ENCODE results near the gene ALDH6A1. TPM values are rescaled to one million over a fixed set of nuclear protein-coding genes. Genes with fewer than 3 reads are reported as not detected.
A peak's percentile ranks its signal among the peaks of the same experiment; 100 is the strongest.
"Not testable (repeated sequence)": the region's sequence is repeated elsewhere in the genome, so short reads cannot be mapped to it uniquely, and the experiment has no call there.

Gene ALDH6A1
- 10 to 100 TPM; 20.9 to 28.9 TPM for total RNA-seq

- peak; percentile 89 to 91 for ATAC-seq
- Mint-ChIP-seq H3K27ac (peak within 1 kb of the TSS; percentile 99 to 100), H3K9me3 (peaks cover 0 to 4% of the 10 kb centered on the region in 2 donors), H3K36me3 (peaks cover 7 to 10% of the 10 kb centered on the region in 2 donors)
- DNase-seq (ENCODE audit: low spot score in 2 of 2): peak; percentile 98 to 99
Observed at GRCh38 chr14:74084277-74085046, at the start of gene ALDH6A1, which contains the start of gene LIN52. ALDH6A1 (minus strand) TSS chr14:74084453; CDS start chr14:74084394, 59 bp downstream. LIN52 (plus strand) TSS chr14:74084956; CDS start chr14:74084975, 19 bp downstream.

DNA sequence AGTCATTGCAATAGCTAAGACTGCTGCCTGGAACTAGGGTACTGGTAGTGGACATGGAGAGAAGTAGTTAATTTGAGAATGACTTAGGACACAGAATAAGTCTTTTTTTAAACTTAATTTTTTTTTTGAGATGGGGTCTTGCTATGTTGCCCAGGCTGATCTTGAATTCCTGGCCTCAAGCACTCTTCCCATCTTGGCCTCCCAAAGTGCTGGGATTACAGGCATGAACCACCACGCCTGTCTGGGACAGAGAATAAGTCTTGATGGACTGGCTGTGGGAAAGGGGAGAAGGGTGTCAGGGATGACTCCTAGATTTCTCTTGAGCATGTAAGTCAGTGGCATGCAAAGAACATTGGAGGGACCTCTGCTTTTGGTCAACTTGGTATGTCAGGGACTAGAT lies 43.4 kb upstream of the ALDH6A1 start:
- H3K9me3 Mint-ChIP-seq: no peaks in the 10 kb centered on the region
- DNase-seq (ENCODE audit: low spot score in 2 of 2): no peak
- H3K27ac Mint-ChIP-seq: no peak overlapping the region
- peaks cover 5 to 9% of the 10 kb centered on the region in 2 donors for H3K36me3 Mint-ChIP-seq
- no peak for ATAC-seq

DNA sequence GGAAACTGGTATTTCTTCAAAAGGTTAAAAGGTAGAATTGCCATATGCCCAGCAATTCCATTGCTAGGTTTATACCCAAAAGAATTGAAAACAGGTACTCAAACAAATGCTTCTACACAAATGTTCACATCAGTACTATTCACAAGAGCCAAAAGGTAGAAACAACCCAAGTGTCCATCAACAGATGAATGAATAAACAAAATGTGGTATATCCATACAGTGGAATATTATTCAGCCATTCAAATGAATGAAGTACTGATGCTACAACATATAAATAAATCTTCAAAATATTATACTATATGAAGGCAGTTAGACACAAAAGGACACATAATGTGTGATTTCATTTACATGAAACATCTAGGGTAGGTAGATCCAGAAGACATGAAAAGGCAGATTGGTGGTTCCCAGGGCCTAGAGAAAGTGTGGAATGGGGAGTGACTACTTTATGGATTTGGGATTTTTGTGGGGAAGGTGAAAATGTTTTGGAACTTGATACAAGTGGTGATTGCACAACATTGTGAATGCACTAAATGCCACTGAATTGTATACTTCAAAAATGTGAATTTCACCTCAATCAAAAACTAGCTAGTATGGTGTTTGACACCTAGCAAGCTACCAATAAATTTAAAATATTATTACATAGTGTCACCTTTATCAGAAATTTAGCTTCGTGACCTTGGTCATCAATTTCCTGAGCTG lies 42.2 kb upstream of the ALDH6A1 start:
- Mint-ChIP-seq H3K9me3 (no peaks in the 10 kb centered on the region), H3K27ac (no peak overlapping the region), H3K36me3 (peaks cover 5 to 9% of the 10 kb centered on the region in 2 donors)
- no peak for DNase-seq (ENCODE audit: low spot score in 2 of 2)
- ATAC-seq: no peak

DNA sequence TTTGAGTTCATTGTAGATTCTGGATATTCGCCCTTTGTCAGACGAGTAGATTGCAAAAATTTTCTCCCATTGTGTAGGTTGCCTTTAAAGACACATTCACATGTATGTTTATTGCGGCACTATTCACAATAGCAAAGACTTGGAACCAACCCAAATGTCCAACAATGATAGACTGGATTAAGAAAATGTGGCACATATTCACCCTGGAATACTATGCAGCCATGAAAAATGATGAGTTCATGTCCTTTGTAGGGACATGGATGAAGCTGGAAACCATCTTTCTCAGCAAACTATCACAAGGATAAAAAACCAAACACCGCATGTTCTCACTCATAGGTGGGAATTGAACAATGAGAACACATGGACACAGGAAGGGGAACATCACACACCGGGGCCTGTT lies 41.2 kb upstream of the ALDH6A1 start:
- H3K27ac Mint-ChIP-seq; DNase-seq (ENCODE audit: low spot score in 2 of 2); H3K36me3 Mint-ChIP-seq; ATAC-seq; H3K9me3 Mint-ChIP-seq: not testable (repeated sequence)

GRCh38 chr14:74111395-74112216 lies 27.4 kb upstream of the ALDH6A1 start:
- DNase-seq (ENCODE audit: low spot score in 2 of 2); H3K9me3 Mint-ChIP-seq: not testable (repeated sequence)
- peak; percentile 45 to 55 for ATAC-seq

GRCh38 chr14:74109369-74109768 lies 25.1 kb upstream of the ALDH6A1 start:
- H3K9me3 Mint-ChIP-seq: no peaks in the 10 kb centered on the region
- H3K27ac Mint-ChIP-seq: no peak overlapping the region
- peaks cover 0 to 4% of the 10 kb centered on the region in 2 donors for H3K36me3 Mint-ChIP-seq
- DNase-seq (ENCODE audit: low spot score in 2 of 2) (no peak), ATAC-seq (no peak)

More at GRCh38 chr14:74111395-74112216, 27.4 kb upstream of the ALDH6A1 start:
- not testable (repeated sequence) for H3K27ac Mint-ChIP-seq, H3K36me3 Mint-ChIP-seq

GRCh38 chr14:74105381-74105780 lies 21.1 kb upstream of the ALDH6A1 start:
- no peak for ATAC-seq
- H3K36me3 Mint-ChIP-seq: peaks cover 4 to 6% of the 10 kb centered on the region in 2 donors
- no peak for DNase-seq (ENCODE audit: low spot score in 2 of 2)
- H3K27ac Mint-ChIP-seq: peak overlapping the region in 1 of 2 donors; percentile 36
- H3K9me3 Mint-ChIP-seq: no peaks in the 10 kb centered on the region

- H3K27ac Mint-ChIP-seq: no peak overlapping the region
- ATAC-seq (no peak), DNase-seq (ENCODE audit: low spot score in 2 of 2) (no peak)
- H3K36me3 Mint-ChIP-seq: peaks cover 7 to 10% of the 10 kb centered on the region in 2 donors
- peaks cover 0 to 4% of the 10 kb centered on the region in 2 donors for H3K9me3 Mint-ChIP-seq
Observed at GRCh38 chr14:74089251-74090020, 5.2 kb upstream of the ALDH6A1 start.

DNA sequence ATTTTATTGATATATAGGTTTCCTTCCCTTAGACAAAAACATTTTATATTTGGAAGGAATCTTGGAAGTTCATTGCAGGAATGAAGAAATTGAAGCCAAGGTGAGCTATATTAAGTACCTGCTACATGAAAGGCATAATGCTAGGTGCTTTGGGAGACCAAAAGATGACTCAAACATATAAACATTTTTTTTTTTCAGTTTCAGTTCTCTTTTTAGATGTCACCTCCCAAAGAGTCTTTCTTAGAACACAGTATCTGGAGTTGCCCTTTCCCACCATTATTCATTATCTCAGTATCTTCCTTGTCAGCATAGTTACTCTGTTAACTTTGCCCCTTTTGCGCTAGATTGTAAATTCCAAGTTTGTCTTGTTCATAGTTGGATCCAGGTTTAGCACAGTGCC lies 1.6 kb upstream of the ALDH6A1 start:
- DNase-seq (ENCODE audit: low spot score in 2 of 2) (no peak), ATAC-seq (peak; percentile 24 to 27)
- H3K9me3 Mint-ChIP-seq: peaks cover 0 to 4% of the 10 kb centered on the region in 2 donors

GRCh38 chr14:74085047-74085637 lies 889 bp upstream of the ALDH6A1 start:
- peak; percentile 47 to 67 for DNase-seq (ENCODE audit: low spot score in 2 of 2)
- Mint-ChIP-seq H3K27ac (peak overlapping the region; percentile 99 to 100), H3K9me3 (peaks cover 0 to 4% of the 10 kb centered on the region in 2 donors)

More for the DNA sequence above, 1.6 kb upstream of the ALDH6A1 start:
- Mint-ChIP-seq H3K36me3 (peaks cover 7 to 10% of the 10 kb centered on the region in 2 donors), H3K27ac (peak overlapping the region; percentile 99 to 100)

DNA sequence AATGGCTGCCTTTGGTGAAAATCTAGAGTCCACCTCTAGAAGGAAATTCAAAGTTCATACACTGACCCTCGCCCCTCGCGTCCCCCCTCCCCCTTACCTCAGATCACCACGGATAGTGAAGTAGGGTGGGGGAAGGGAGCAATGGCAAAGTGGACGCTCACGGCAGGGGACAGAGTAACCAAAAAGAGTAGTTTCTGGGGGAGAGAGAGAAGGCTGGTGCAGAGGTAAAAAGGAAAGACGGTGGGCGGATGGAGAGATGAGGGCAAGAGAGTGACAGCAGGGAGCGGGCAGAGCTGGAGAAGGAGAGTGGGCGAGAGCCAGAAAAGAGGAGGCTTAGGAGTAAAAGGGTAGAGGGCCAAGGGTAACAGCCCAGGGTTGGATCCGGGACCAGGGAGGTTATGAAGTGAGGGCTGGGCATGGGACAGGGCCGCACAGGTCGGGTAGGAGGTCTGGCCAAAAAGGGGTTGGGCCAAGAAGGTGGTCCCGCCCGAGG lies 423 bp downstream of the ALDH6A1 start:
- peaks cover 2 to 10% of the 10 kb centered on the region in 2 donors for H3K36me3 Mint-ChIP-seq
- peak overlapping the region; percentile 90 to 100 for H3K27ac Mint-ChIP-seq
- ATAC-seq: peak in 1 of 2 donors; percentile 7
- H3K9me3 Mint-ChIP-seq: no peaks in the 10 kb centered on the region
- no peak for DNase-seq (ENCODE audit: low spot score in 2 of 2)

More at GRCh38 chr14:74085047-74085637, 889 bp upstream of the ALDH6A1 start:
- ATAC-seq: peak; percentile 23 to 38
- H3K36me3 Mint-ChIP-seq: peaks cover 7 to 10% of the 10 kb centered on the region in 2 donors

GRCh38 chr14:74083161-74083560 lies 1.1 kb downstream of the ALDH6A1 start:
- no peaks in the 10 kb centered on the region for H3K9me3 Mint-ChIP-seq
- peaks cover 0 to 10% of the 10 kb centered on the region in 2 donors for H3K36me3 Mint-ChIP-seq
- peak overlapping the region in 1 of 2 donors; percentile 100 for H3K27ac Mint-ChIP-seq
- ATAC-seq (no peak), DNase-seq (ENCODE audit: low spot score in 2 of 2) (no peak)

DNA sequence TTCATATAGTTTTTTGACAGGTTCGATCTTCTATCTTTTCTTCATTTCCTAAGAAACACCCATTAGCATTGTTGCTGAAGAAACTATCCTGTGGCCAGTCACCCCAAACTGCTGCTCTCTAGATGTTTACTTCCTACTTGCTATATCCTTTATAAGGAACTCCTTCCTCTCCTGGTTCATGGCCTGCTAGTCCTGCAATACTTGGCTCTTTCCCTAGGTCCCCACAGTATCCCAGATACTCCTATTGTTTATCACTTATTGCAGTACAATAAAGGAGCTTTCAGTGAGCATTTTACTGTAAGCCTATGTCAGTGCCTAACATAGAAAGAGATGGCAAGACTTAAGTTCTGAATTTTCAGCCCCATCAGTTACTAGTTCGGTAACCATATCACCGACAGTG lies 2.8 kb downstream of the ALDH6A1 start:
- no peak for DNase-seq (ENCODE audit: low spot score in 2 of 2)
- no peak for ATAC-seq
- Mint-ChIP-seq H3K9me3 (no peaks in the 10 kb centered on the region), H3K36me3 (peaks cover 0 to 10% of the 10 kb centered on the region in 2 donors), H3K27ac (no peak overlapping the region)

GRCh38 chr14:74080820-74081460 lies 3.3 kb downstream of the ALDH6A1 start:
- no peak overlapping the region for H3K27ac Mint-ChIP-seq
- DNase-seq (ENCODE audit: low spot score in 2 of 2) (no peak), ATAC-seq (no peak)
- H3K9me3 Mint-ChIP-seq: no peaks in the 10 kb centered on the region
- peaks cover 0 to 10% of the 10 kb centered on the region in 2 donors for H3K36me3 Mint-ChIP-seq

DNA sequence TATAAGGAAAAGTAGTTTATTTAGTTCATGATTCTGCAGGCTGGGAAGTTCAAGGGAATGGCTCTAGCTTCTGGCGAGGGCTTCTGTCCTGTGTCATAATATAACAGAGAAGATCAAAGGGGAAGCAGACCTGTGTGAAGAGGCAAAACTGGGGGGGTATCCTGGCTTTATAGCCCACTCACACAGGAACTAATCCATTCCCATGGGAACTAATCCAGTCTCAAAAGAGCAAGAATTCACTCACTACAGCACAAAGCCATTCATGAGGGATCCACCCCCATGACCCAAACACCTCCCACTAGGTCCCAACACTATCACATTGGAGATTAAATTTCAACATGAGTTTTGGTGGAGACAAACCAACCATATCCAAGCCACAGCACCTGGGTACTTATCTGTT lies 6.9 kb downstream of the ALDH6A1 start:
- Mint-ChIP-seq H3K27ac (no peak overlapping the region), H3K36me3 (no peaks in the 10 kb centered on the region), H3K9me3 (no peaks in the 10 kb centered on the region)
- ATAC-seq (no peak), DNase-seq (ENCODE audit: low spot score in 2 of 2) (no peak)
